OCI-LY3 (cell line): ENCODE data around the gene ATP10A.

ENCODE experiments used
- H2AFZ ChIP-seq: fragments of 200-600, 300-600 bp; shearing (Covaris generic); 2 replicates; pipeline ENCODE4 v1.6.0; 2014; ENCODE audit warnings: antibody characterized with exemption, low read depth, low read length
- H3K27ac ChIP-seq: fragments of 200-600, 300-600 bp; sonication (generic); 2 replicates; pipeline ENCODE4 v1.5.1; 2014; ENCODE audit warnings: mild to moderate bottlenecking, low read length, moderate library complexity, mixed read lengths
- H3K27me3 ChIP-seq: fragments of 200-600, 300-600 bp; sonication (generic); 2 replicates; pipeline ENCODE4 v1.6.1; 2014; ENCODE audit warnings: low read depth, low read length, mixed read lengths
- H3K36me3 ChIP-seq: fragments of 200-600, 300-600 bp; sonication (generic); replicated peaks from 2 replicates; pipeline ENCODE3; 2014; ENCODE audit warnings: low read depth, low read length, mixed read lengths
- H3K4me1 ChIP-seq: fragments of 300-600, 200-600 bp; sonication (generic); 2 replicates; pipeline ENCODE4 v1.6.1; 2014; ENCODE audit warnings: low read length, mixed read lengths
- H3K4me2 ChIP-seq: fragments of 200-600, 300-600 bp; sonication (generic); 2 replicates; pipeline ENCODE4 v1.6.1; 2014; ENCODE audit warnings: low read length, mixed read lengths
- H3K4me3 ChIP-seq: fragments of 300-600, 200-600 bp; sonication (generic); 2 replicates; pipeline ENCODE4 v1.5.1; 2014; ENCODE audit warnings: antibody characterized with exemption, mild to moderate bottlenecking, low read length, moderate library complexity
- H3K79me2 ChIP-seq: fragments of 300-600, 200-600 bp; shearing (Covaris generic); 2 replicates; pipeline ENCODE4 v1.6.1; 2014; ENCODE audit warnings: mild to moderate bottlenecking, low read length, mixed read lengths
- H3K9ac ChIP-seq: fragments of 300-600, 200-600 bp; shearing (Covaris generic); 2 replicates; pipeline ENCODE4 v1.6.0; 2014; ENCODE audit warnings: mild to moderate bottlenecking, low read length, moderate library complexity
- H3K9me3 ChIP-seq: fragments of 200-600, 300-600 bp; shearing (Covaris generic); 2 replicates; pipeline ENCODE4 v1.6.1; 2014; ENCODE audit warnings: low read length, mixed read lengths; ENCODE audit not compliant: insufficient read depth
- H4K20me1 ChIP-seq: fragments of 200-600, 300-600 bp; sonication (generic); 2 replicates; pipeline ENCODE4 v1.6.1; 2016; ENCODE audit warnings: low read length, mixed read lengths; ENCODE audit not compliant: insufficient read depth
- CTCF ChIP-seq: fragments of 200-600, 300-600 bp; sonication (generic); IDR thresholded peaks from 2 replicates; pipeline ENCODE4 v1.5.1; 2014; ENCODE audit warnings: antibody characterized with exemption, low read length, low read depth
- EZH2phosphoT487 ChIP-seq: fragments of 200-600 bp; shearing (Covaris generic); IDR thresholded peaks from 2 replicates; pipeline ENCODE4 v1.6.1; 2018; ENCODE audit warnings: antibody characterized with exemption, mixed run types, low read depth

ATP10A gene

GRCh38 chr15:25661898-25662297 lies 201.2 kb downstream of the ATP10A start:
- no peak overlapping the region for H3K27ac ChIP-seq
- H2AFZ ChIP-seq = no peak overlapping the region
- no peaks in the 10 kb centered on the region for H3K4me1 ChIP-seq
- H3K9me3 ChIP-seq = no peaks in the 10 kb centered on the region
- no peaks in the 10 kb centered on the region for H4K20me1 ChIP-seq
- H3K9ac ChIP-seq = no peak overlapping the region
- TF ChIP-seq CTCF = no peak
- TF ChIP-seq EZH2phosphoT487 = no peak
- no peak overlapping the region for H3K4me3 ChIP-seq
- no peaks in the 10 kb centered on the region for H3K79me2 ChIP-seq
- H3K27me3 ChIP-seq = no peaks in the 10 kb centered on the region
- H3K36me3 ChIP-seq = no peaks in the 10 kb centered on the region
- H3K4me2 ChIP-seq = no peak overlapping the region

GRCh38 chr15:25659251-25659650 lies 203.9 kb downstream of the ATP10A start:
- no peaks in the 10 kb centered on the region for H3K27me3 ChIP-seq
- no peaks in the 10 kb centered on the region for H3K9me3 ChIP-seq
- no peak overlapping the region for H3K9ac ChIP-seq
- H3K27ac ChIP-seq = no peak overlapping the region
- no peaks in the 10 kb centered on the region for H4K20me1 ChIP-seq
- TF ChIP-seq CTCF (no peak), EZH2phosphoT487 (no peak)
- H3K4me1 ChIP-seq = no peaks in the 10 kb centered on the region
- no peak overlapping the region for H2AFZ ChIP-seq
- no peaks in the 10 kb centered on the region for H3K79me2 ChIP-seq
- H3K36me3 ChIP-seq = no peaks in the 10 kb centered on the region
- no peak overlapping the region for H3K4me2 ChIP-seq
- H3K4me3 ChIP-seq = no peak overlapping the region

- no peak overlapping the region for H3K4me2 ChIP-seq
Observed at GRCh38 chr15:25658560-25658959, 204.6 kb downstream of the ATP10A start.

GRCh38 chr15:25655207-25655948 lies 207.7 kb downstream of the ATP10A start:
- Histone ChIP-seq H3K27ac (no peak overlapping the region), H3K4me3 (no peak overlapping the region), H2AFZ (no peak overlapping the region), H4K20me1 (no peaks in the 10 kb centered on the region), H3K9me3 (no peaks in the 10 kb centered on the region), H3K36me3 (no peaks in the 10 kb centered on the region), H3K4me1 (no peaks in the 10 kb centered on the region), H3K27me3 (no peaks in the 10 kb centered on the region), H3K79me2 (no peaks in the 10 kb centered on the region), H3K4me2 (no peak overlapping the region), H3K9ac (no peak overlapping the region)
- TF ChIP-seq CTCF = no peak
- no peak for TF ChIP-seq EZH2phosphoT487

More at GRCh38 chr15:25658560-25658959, 204.6 kb downstream of the ATP10A start:
- H3K4me1 ChIP-seq = no peaks in the 10 kb centered on the region
- no peak overlapping the region for H2AFZ ChIP-seq
- H3K79me2 ChIP-seq = no peaks in the 10 kb centered on the region
- H3K36me3 ChIP-seq = no peaks in the 10 kb centered on the region
- H3K4me3 ChIP-seq = no peak overlapping the region
- no peak overlapping the region for H3K27ac ChIP-seq
- H3K9me3 ChIP-seq = no peaks in the 10 kb centered on the region
- no peak for TF ChIP-seq EZH2phosphoT487
- TF ChIP-seq CTCF = no peak
- H3K27me3 ChIP-seq = no peaks in the 10 kb centered on the region
- no peak overlapping the region for H3K9ac ChIP-seq
- H4K20me1 ChIP-seq = no peaks in the 10 kb centered on the region
